ENCODE results near the gene GPR15. TPM values are rescaled to one million over a fixed set of nuclear protein-coding genes. Genes with fewer than 3 reads are reported as not detected.

The GPR15 gene
- total RNA-seq, 1 donor from 2014 or later: 1.4 TPM

- DNase-seq: no peak
- H3K4me1 ChIP-seq: no peaks in the 10 kb centered on the region
Observed at GRCh38 chr3:98550833-98551232, 19.1 kb downstream of the GPR15 start.

GRCh38 chr3:98551236-98551635 is 19.5 kb downstream of the GPR15 start:
- Histone ChIP-seq H3K27ac (no peak overlapping the region), H3K9me3 (no peaks in the 10 kb centered on the region), H3K36me3 (no peaks in the 10 kb centered on the region), H3K27me3 (ENCODE audit: low read depth) (no peaks in the 10 kb centered on the region), H3K4me1 (no peaks in the 10 kb centered on the region), H3K4me3 (no peak overlapping the region)
- intact Hi-C loops (cut with DNase I): no loop called here
- no peak for TF ChIP-seq CTCF (IDR thresholded peaks at IDR 0.05)
- no peak for DNase-seq
- ATAC-seq: no peak

More at GRCh38 chr3:98550833-98551232, 19.1 kb downstream of the GPR15 start:
- Histone ChIP-seq H3K36me3 (no peaks in the 10 kb centered on the region), H3K4me3 (no peak overlapping the region), H3K9me3 (no peaks in the 10 kb centered on the region), H3K27me3 (ENCODE audit: low read depth) (peaks cover 3% of the 10 kb centered on the region), H3K27ac (no peak overlapping the region)
- no peak for ATAC-seq
- no peak for TF ChIP-seq CTCF (IDR thresholded peaks at IDR 0.05)
- intact Hi-C loops (cut with DNase I): no loop called here

- no peak for DNase-seq
- no peak overlapping the region for H3K4me3 ChIP-seq
- no peak for ATAC-seq
- no peak overlapping the region for H3K27ac ChIP-seq
- intact Hi-C loops (cut with DNase I): no loop called here
- TF ChIP-seq CTCF (IDR thresholded peaks at IDR 0.05): no peak
- H3K36me3 ChIP-seq: no peaks in the 10 kb centered on the region
- no peaks in the 10 kb centered on the region for H3K4me1 ChIP-seq
- no peaks in the 10 kb centered on the region for H3K27me3 ChIP-seq (ENCODE audit: low read depth)
- no peaks in the 10 kb centered on the region for H3K9me3 ChIP-seq
Observed at GRCh38 chr3:98551754-98552153, 20.0 kb downstream of the GPR15 start.

- ATAC-seq: no peak
- DNase-seq: no peak
- no peaks in the 10 kb centered on the region for H3K36me3 ChIP-seq
Observed at GRCh38 chr3:98552232-98553020, 20.6 kb downstream of the GPR15 start.

GRCh38 chr3:98553021-98553563 is 21.3 kb downstream of the GPR15 start:
- no peak for ATAC-seq

More at GRCh38 chr3:98552232-98553020, 20.6 kb downstream of the GPR15 start:
- no peak for TF ChIP-seq CTCF (IDR thresholded peaks at IDR 0.05)
- H3K27ac ChIP-seq: no peak overlapping the region
- H3K9me3 ChIP-seq: no peaks in the 10 kb centered on the region
- H3K4me1 ChIP-seq: no peaks in the 10 kb centered on the region
- intact Hi-C loops (cut with DNase I): no loop called here
- no peaks in the 10 kb centered on the region for H3K27me3 ChIP-seq (ENCODE audit: low read depth)
- no peak overlapping the region for H3K4me3 ChIP-seq

More at GRCh38 chr3:98553021-98553563, 21.3 kb downstream of the GPR15 start:
- no peak overlapping the region for H3K27ac ChIP-seq
- no peaks in the 10 kb centered on the region for H3K4me1 ChIP-seq
- H3K36me3 ChIP-seq: no peaks in the 10 kb centered on the region
- no peak for TF ChIP-seq CTCF (IDR thresholded peaks at IDR 0.05)
- H3K9me3 ChIP-seq: no peaks in the 10 kb centered on the region
- no peaks in the 10 kb centered on the region for H3K27me3 ChIP-seq (ENCODE audit: low read depth)
- no peak for DNase-seq
- no peak overlapping the region for H3K4me3 ChIP-seq
- intact Hi-C loops (cut with DNase I): no loop called here
